HL-60 (cell line): Measurements from ENCODE around the gene CTDSPL2.
"Not testable (repeated sequence)": the region's sequence is repeated elsewhere in the genome, so short reads cannot be mapped to it uniquely, and the experiment has no call there.

Experiments
- DNase-seq, 2 experiments: peaks; one replicate each; pipeline ENCODE4 v3.0.0-alpha.2; 2010 to 2020; ENCODE audit warnings: low read depth in 1 of 2, low spot score in 1 of 2
- H3K27ac ChIP-seq: fragments of 250-450 bp; sonication (Bioruptor Pico); replicated peaks from 2 replicates; pipeline ENCODE4 v1.5.1; 2020; ENCODE audit warnings: mild to moderate bottlenecking, moderate library complexity
- H3K27me3 ChIP-seq: fragments of 250-450 bp; sonication (Bioruptor Pico); 2 replicates; pipeline ENCODE4 v1.5.1; 2021; ENCODE audit warnings: mild to moderate bottlenecking, moderate library complexity; ENCODE audit not compliant: insufficient read depth, poor library complexity, severe bottlenecking
- H3K4me3 ChIP-seq: replicated peaks from 2 replicates; pipeline ENCODE4 v1.5.1; 2011; ENCODE audit warnings: mild to moderate bottlenecking, control low read depth, low read length; ENCODE audit not compliant: insufficient read depth
- GABPA ChIP-seq: IDR thresholded peaks from 2 replicates; pipeline ENCODE4 v1.6.1; 2012; ENCODE audit warnings: low read depth
- POLR2AphosphoS5 ChIP-seq: IDR thresholded peaks from 2 replicates; pipeline ENCODE4 v1.6.1; 2012; ENCODE audit warnings: low read depth
- SPI1 ChIP-seq: IDR thresholded peaks from 2 replicates; pipeline ENCODE4 v1.6.1; 2012; ENCODE audit warnings: low read depth, mild to moderate bottlenecking, borderline replicate concordance
- TF ChIP-seq, protein P1 (sequence below): IDR thresholded peaks from 2 replicates; pipeline ENCODE4 v1.6.1; 2012; ENCODE audit warnings: low read depth; ENCODE audit not compliant: insufficient replicate concordance
- TF ChIP-seq, protein P2 (sequence below): IDR thresholded peaks from one replicate; pipeline ENCODE4 v1.5.1; 2011; ENCODE audit warnings: low read length, control low read depth, inconsistent platforms; ENCODE audit not compliant: insufficient read depth

CTDSPL2 gene

DNA sequence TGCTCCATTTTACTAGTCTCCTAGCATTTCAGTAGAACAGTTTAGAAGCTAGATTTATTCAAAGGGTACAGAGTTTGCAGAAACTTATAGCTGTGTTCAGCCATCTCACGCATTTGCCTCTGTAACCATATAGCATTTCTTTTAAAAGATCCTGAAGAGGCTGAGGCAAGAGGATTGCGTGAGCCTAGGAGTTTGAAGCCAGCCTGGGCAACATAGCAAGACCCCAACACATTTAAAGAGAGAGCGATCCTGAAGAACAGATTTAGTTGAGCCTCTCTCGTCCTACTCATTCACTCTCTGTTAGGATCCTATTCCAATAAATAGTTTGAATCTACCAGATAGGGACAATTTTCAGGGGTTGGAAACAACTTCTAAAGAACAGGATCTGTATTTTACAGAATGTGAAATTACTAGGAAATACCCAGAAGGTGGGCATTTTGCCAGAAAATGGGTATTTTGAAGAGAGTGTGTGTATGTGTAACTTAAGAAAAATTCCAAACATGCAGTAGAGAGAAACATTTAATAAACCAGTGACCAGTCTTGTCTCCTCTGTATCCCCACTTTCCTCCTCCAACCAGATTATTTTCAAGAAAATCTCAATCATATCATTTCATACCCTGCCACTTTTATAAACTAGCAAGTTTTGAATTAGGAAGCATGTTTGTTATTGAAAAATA lies 114.0 kb downstream of the CTDSPL2 start:
- H3K27ac ChIP-seq: no peak overlapping the region
- no peak for DNase-seq
- no peak overlapping the region for H3K4me3 ChIP-seq
- TF ChIP-seq, protein P1, sequence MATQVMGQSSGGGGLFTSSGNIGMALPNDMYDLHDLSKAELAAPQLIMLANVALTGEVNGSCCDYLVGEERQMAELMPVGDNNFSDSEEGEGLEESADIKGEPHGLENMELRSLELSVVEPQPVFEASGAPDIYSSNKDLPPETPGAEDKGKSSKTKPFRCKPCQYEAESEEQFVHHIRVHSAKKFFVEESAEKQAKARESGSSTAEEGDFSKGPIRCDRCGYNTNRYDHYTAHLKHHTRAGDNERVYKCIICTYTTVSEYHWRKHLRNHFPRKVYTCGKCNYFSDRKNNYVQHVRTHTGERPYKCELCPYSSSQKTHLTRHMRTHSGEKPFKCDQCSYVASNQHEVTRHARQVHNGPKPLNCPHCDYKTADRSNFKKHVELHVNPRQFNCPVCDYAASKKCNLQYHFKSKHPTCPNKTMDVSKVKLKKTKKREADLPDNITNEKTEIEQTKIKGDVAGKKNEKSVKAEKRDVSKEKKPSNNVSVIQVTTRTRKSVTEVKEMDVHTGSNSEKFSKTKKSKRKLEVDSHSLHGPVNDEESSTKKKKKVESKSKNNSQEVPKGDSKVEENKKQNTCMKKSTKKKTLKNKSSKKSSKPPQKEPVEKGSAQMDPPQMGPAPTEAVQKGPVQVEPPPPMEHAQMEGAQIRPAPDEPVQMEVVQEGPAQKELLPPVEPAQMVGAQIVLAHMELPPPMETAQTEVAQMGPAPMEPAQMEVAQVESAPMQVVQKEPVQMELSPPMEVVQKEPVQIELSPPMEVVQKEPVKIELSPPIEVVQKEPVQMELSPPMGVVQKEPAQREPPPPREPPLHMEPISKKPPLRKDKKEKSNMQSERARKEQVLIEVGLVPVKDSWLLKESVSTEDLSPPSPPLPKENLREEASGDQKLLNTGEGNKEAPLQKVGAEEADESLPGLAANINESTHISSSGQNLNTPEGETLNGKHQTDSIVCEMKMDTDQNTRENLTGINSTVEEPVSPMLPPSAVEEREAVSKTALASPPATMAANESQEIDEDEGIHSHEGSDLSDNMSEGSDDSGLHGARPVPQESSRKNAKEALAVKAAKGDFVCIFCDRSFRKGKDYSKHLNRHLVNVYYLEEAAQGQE: no peak
- TF ChIP-seq, protein P2, sequence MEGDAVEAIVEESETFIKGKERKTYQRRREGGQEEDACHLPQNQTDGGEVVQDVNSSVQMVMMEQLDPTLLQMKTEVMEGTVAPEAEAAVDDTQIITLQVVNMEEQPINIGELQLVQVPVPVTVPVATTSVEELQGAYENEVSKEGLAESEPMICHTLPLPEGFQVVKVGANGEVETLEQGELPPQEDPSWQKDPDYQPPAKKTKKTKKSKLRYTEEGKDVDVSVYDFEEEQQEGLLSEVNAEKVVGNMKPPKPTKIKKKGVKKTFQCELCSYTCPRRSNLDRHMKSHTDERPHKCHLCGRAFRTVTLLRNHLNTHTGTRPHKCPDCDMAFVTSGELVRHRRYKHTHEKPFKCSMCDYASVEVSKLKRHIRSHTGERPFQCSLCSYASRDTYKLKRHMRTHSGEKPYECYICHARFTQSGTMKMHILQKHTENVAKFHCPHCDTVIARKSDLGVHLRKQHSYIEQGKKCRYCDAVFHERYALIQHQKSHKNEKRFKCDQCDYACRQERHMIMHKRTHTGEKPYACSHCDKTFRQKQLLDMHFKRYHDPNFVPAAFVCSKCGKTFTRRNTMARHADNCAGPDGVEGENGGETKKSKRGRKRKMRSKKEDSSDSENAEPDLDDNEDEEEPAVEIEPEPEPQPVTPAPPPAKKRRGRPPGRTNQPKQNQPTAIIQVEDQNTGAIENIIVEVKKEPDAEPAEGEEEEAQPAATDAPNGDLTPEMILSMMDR: no peak
- TF ChIP-seq POLR2AphosphoS5 (no peak), SPI1 (no peak), GABPA (no peak)
- no peaks in the 10 kb centered on the region for H3K27me3 ChIP-seq

DNA sequence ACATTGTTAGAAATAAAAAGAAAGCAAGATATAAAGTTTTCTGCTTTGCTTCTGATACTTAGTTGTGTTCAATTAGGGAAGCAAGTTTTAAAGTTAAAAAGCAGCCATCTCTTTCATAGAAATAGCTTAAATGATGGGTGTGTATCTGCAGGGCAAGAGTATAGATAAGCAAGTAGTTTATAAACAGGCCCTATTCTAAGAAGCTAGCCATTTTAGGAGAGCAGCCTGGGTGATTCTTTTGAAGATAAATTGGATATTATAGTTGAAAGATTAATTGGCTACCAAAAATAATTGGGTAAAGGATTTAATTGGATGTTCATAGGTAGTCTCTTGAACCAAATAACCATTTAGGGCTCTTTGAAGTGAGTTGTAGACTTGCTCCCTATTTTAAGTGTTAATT lies 115.2 kb downstream of the CTDSPL2 start:
- no peak for TF ChIP-seq GABPA
- Histone ChIP-seq H3K4me3 (no peak overlapping the region), H3K27ac (no peak overlapping the region)

DNA sequence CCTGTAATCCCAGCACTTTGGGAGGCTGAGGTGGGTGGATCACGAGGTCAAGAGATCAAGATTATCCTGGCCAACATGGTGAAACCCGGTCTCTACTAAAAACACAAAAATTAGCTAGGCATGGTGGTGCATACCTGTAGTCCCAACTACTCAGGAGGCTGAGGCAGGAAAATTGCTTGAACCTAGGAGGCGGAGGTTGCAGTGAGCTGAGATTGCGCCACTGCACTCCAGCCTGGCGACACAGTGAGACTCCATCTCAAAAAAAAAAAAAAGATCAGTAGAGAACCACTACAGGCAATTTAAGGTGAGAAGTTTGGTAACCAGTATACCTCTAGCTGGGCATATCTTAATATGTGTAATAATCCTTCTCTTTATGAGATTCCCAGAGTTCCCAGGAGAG lies 117.3 kb downstream of the CTDSPL2 start:
- not testable (repeated sequence) for H3K4me3 ChIP-seq, H3K27ac ChIP-seq, DNase-seq, H3K27me3 ChIP-seq

More for the DNA sequence above, 115.2 kb downstream of the CTDSPL2 start:
- DNase-seq: no peak
- H3K27me3 ChIP-seq: no peaks in the 10 kb centered on the region

DNA sequence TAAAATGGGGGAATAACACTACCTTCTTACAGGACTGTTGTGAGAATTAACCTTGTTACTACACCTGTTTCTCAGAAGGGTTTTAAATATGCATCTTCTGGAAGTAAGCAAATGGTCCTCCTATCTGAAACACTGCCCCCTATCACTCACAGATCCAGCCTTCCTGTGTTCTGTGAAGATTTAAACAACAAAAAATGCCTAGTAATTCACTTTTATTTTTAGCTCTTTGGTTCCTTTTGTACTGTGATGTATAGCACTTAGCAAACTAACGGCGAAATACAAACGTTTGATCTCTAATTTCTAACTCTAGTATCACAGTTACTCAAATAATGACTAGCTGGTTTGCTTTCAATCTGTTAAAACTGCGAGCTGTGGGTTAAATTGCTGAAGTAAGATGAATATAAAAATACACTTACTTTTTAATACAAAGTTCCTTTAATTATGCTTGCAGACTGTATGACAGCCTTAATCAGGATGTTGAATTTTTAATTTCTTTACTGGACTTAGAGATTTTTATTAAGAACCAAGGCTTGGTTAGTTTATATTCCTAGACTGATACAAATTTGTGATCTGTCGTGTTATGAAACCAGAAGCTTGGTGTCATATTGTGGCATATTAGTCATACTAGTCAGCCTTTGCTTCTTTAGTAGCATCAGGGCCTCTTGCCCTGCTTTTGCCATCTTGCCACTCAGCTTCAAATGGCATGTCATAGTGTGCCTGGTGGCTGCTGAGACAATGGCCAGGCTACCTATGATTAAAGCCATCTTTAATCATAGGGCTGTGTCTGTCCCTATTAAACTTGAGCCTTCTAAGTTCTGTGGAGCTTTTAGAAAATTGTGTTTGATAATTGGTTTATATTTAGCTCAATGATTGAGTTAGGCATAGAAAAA lies 118.7 kb downstream of the CTDSPL2 start:
- Histone ChIP-seq H3K27ac (no peak overlapping the region), H3K27me3 (no peaks in the 10 kb centered on the region), H3K4me3 (no peak overlapping the region)
- no peak for DNase-seq
- TF ChIP-seq POLR2AphosphoS5: no peak
- TF ChIP-seq, protein P2: no peak
- TF ChIP-seq GABPA: no peak
- TF ChIP-seq, protein P1: no peak
- no peak for TF ChIP-seq SPI1

DNA sequence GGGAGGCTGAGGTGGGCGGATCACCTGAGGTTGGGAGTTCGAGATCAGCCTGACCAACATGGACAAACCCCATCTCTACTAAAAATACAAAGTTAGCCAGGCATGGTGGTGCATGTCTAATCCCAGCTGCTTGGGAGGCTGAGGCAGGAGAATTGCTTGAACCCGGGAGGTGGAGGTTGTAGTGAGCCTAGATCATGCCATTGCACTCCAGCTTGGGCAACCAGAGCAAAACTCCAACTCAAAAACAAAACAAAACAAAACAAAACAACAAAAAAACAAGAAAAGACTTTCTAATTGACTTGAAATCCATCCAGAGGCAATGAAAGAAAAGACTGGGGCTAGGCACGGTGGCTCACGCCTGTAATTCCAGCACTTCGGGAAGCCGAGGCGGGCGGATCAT lies 121.7 kb downstream of the CTDSPL2 start:
- not testable (repeated sequence) for DNase-seq, H3K27ac ChIP-seq, H3K4me3 ChIP-seq, H3K27me3 ChIP-seq
